A549 treated with dexamethasone at 1 μM for 4 hours (cell line): ENCODE results near the gene MPHOSPH6. TPM values are rescaled to one million over a fixed set of nuclear protein-coding genes. Genes with fewer than 3 reads are reported as not detected.

Experiments used
- total RNA-seq: library from RNA; stranded (reverse); fragments of 200-300 nt; extraction: Qiagen RNA extraction; gene quantifications from 5 replicates; pipeline ENCODE4 v1.2.3, GENCODE V29; 2022

MPHOSPH6 gene, protein sequence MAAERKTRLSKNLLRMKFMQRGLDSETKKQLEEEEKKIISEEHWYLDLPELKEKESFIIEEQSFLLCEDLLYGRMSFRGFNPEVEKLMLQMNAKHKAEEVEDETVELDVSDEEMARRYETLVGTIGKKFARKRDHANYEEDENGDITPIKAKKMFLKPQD
- 28.4 to 44.6 TPM (median 29.2 TPM) in 5 replicates for total RNA-seq

DNA sequence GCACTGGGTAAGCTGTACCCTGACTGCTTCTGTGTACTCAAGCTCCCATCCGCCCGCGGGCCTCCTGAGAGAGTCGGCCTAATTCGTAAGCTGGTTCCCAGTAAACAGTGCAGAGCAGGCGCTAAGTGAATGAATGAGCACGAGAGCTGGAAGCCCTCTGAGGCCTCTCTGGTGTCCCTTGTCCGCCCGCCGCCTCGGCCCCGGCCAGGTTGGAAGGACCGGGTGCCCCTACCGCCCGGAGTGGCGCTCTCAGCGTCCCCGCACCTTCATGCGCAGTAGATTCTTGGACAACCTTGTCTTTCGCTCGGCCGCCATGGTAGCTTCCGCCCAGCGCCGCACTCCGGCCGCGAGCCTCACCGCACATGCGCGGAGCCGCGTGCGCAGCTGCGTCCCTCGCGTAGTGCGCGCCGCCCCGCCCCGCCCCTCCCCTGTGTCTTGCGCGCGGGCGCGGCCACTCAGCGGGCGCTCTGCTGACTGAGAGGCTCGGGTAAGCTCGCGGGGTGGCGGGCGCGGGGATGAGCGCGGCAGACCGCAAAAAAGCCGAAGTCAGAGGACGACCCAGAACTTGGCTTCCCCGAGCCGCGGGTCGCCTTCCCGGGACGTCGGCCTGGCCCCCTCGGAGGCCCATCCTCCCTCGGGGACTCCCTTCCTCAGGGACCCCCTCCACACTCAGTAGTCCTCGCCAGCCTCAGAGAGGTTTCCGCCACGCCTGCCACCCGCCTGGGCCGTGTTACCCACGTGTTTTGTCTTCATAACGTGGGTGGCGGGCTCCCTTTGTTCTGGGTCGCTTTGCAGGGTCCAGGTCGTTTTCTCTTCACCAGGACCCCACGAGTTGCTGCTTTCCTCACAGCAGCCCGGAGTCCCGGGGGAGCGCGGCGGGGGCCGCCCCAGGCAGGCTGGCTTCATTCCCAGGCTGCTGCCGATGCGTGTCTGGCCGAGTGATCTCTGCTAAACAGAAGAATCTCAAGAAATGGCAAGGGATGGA lies at the start of gene MPHOSPH6:
Gene MPHOSPH6 (minus strand): TSS at position 364 of the 985 bp plus-strand sequence. CDS start 49 bp downstream, at position 315.

Other genes starting within 250 kb of the MPHOSPH6 start
- gene SDR42E1, start 158.8 kb downstream of the MPHOSPH6 start, total RNA-seq, result 1.0 to 1.6 TPM (median 1.5 TPM) in 5 replicates
- gene HSD17B2, start 135.0 kb downstream of the MPHOSPH6 start, total RNA-seq, result 0.08 to 0.14 TPM (median 0.09 TPM) in 3 of 5 replicates, not detected in the others